ENCODE measurements around the gene SARS2.

SARS2 gene

GRCh38 chr19:38929929-38930775 lies at the start of gene SARS2:
Gene SARS2 (minus strand): TSS chr19:38930763. CDS start chr19:38930736, 27 bp downstream.
- DNase-seq (ENCODE audit: low spot score), result peak; percentile 97
- TF ChIP-seq CTCF (IDR thresholded peaks at IDR 0.05; ENCODE audit: extremely low read depth, insufficient read depth, missing control alignments), result peak; percentile 91
- in situ Hi-C loops (cut with MboI; ENCODE audit: low pct_unique_long_range_greater_than_20kb, low sequenced_read_pairs, unreplicated experiment), result loop anchor here (25.0 kb wide), 1 partner anchor 518 kb away; the partner anchor contains the start of gene FAM98C

GRCh38 chr19:38979812-38980211 lies 49.2 kb upstream of the SARS2 start:
- in situ Hi-C loops (cut with MboI; ENCODE audit: low pct_unique_long_range_greater_than_20kb, low sequenced_read_pairs, unreplicated experiment), result no loop called here
- no peak for TF ChIP-seq CTCF (IDR thresholded peaks at IDR 0.05; ENCODE audit: extremely low read depth, insufficient read depth, missing control alignments)
- no peak for DNase-seq (ENCODE audit: low spot score)

DNA sequence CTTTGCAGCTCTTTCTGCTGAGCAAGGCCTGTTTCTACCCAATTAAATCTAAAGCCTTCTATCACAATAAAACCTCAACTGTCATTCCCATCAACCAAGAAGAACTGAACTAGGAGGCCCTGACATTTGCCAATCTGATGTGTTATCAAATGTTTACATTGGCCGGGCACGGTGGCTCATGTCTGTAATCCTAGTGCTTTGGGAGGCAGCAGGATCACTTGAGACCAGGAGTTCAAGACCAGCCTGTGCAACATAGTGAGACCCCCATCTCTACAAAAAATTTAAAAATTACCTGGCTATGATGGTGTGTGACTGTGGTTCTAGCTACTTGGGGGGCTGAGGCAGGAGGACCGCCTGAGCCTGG lies 47.7 kb upstream of the SARS2 start:
- DNase-seq (ENCODE audit: low spot score), result no peak
- in situ Hi-C loops (cut with MboI; ENCODE audit: low pct_unique_long_range_greater_than_20kb, low sequenced_read_pairs, unreplicated experiment), result no loop called here
- no peak for TF ChIP-seq CTCF (IDR thresholded peaks at IDR 0.05; ENCODE audit: extremely low read depth, insufficient read depth, missing control alignments)

DNA sequence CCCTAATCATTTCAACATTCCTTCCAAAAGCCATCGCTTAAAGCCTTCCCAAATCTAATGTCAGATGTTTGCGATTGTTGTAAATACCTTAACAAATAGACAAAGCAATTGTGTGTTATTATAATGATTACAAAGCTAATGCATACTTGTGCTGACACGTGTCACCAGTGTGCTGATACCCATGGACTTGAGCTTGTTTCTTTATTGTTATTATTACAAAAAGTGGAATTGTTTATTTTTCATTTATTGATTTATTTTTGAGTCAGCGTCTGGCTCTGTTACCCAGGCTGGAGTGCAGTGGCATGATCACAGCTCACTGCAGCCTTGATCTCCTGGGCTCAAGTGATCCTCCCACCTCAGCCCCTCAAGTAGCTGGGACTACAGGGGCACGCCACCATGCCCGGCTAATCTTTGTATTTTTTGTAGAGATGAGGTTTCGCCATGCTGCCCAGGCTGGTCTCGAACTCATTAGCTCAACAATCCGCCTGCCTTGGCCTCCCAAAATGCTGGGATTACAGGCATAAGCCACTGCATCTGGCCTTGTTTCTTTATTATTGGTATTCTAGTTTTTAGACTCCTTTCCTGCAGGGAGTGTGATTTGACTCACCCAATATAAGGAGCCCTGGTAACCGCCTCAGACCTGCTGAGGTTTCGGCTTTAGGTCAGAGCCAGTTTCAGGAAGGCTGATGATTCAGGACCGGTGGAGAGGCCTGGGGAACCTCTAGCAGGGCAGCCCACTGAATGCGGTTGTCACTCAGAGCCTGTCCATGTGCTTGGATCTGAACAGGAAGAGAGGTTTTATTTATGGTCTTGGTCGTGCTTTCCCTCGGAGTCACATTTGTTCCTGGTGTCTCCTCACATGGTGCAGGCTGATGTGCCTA lies 47.1 kb upstream of the SARS2 start:
- TF ChIP-seq CTCF (IDR thresholded peaks at IDR 0.05; ENCODE audit: extremely low read depth, insufficient read depth, missing control alignments), result no peak
- in situ Hi-C loops (cut with MboI; ENCODE audit: low pct_unique_long_range_greater_than_20kb, low sequenced_read_pairs, unreplicated experiment), result no loop called here
- peak; percentile 76 for DNase-seq (ENCODE audit: low spot score)

DNA sequence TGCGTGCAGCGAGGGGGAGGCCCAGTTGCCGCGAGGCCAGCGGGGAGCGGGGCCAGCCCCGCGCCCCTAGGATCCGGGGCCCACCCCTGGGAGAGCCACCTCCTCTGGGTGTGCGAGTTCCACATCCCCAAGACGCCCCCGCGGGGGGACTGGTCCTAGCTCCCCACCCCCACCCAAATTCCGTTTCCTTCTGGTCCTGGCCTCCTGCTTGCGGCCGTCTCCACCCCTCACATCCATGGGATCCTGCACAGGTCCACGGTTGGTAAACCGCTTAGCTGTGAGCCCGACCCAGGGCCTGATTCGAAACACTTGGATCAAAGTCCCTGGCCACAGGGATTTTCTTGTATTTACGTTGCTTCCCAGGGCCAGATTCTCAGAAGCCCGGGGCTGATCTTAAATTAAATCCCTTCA lies 45.3 kb upstream of the SARS2 start:
- in situ Hi-C loops (cut with MboI; ENCODE audit: low pct_unique_long_range_greater_than_20kb, low sequenced_read_pairs, unreplicated experiment), result no loop called here
- no peak for DNase-seq (ENCODE audit: low spot score)
- no peak for TF ChIP-seq CTCF (IDR thresholded peaks at IDR 0.05; ENCODE audit: extremely low read depth, insufficient read depth, missing control alignments)

DNA sequence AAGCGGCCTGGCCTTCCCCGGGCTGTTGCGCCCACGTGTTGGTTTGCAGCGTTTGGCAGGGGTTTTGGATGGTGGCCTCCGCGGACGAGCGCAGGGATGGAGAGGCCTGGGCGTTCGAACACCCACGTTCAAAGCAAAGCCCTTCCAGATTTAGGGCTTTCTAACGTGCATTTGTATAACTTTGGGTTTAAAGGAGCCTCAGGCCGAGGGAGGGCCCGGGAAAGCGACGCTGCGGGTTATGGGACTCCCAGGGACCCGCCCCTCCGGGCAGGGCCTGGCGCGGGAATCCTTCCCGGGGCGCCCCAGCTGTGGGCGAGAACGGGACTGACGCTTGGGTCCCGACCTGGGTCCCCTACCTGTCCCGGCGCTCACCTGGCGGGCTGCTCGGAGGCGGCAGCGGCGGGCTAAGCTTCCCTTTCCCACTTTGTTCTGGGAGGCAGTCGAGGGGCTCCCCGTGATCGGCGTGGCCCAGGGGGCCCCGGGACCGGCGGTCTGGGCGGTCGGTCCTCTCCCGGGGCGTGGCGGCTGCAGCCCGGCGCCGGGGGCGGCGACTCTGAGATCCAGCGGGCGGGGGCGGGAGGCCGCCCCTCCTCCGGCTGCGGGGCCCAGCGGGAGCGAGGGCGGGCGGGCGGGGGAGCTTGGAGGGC lies 44.8 kb upstream of the SARS2 start, which contains the start of gene FBXO17:
TSS of gene FBXO17 (minus strand) at position 529 of the 647 bp plus-strand sequence. CDS start 25,423 bp downstream, outside the sequence.
- in situ Hi-C loops (cut with MboI; ENCODE audit: low pct_unique_long_range_greater_than_20kb, low sequenced_read_pairs, unreplicated experiment), result no loop called here
- DNase-seq (ENCODE audit: low spot score), result peak; percentile 38
- TF ChIP-seq CTCF (IDR thresholded peaks at IDR 0.05; ENCODE audit: extremely low read depth, insufficient read depth, missing control alignments), result peak; percentile 1
